ENCODE data around the gene PGAM5.

Gene PGAM5

DNA sequence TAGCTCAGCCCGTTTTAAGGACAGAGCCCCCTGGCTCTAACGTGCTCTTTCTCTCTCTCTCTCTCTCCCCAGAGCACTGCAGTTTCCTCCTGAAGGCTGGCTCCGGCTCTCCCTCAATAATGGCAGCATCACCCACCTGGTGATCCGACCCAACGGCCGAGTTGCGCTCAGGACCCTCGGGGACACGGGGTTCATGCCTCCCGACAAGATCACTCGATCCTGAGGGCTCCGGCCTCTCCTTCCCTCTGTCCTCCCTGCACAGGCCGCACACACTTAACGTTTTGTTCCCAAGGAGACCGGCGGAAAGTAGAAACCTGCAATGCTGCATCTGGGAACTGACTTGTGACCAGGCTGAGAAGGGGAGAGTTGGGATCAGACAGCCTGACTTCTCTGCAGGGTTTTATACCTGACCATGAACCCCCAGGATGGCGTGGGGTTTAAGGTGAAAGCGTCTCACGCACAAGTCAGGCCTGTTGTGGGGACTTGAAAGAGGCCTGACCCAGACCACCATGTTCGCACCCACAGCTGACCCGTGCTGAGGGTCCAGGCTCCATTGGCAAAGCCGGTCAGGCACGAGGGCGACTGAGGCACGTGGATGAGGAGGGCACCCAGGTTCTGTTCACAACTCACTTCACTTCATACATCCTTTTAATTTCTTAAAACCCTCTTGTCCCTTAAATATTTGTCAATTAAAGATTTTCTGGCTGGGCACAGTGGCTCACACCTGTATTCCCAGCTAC lies 10.1 kb downstream of the PGAM5 start:
- no peak for DNase-seq (ENCODE audit: low read depth)

DNA sequence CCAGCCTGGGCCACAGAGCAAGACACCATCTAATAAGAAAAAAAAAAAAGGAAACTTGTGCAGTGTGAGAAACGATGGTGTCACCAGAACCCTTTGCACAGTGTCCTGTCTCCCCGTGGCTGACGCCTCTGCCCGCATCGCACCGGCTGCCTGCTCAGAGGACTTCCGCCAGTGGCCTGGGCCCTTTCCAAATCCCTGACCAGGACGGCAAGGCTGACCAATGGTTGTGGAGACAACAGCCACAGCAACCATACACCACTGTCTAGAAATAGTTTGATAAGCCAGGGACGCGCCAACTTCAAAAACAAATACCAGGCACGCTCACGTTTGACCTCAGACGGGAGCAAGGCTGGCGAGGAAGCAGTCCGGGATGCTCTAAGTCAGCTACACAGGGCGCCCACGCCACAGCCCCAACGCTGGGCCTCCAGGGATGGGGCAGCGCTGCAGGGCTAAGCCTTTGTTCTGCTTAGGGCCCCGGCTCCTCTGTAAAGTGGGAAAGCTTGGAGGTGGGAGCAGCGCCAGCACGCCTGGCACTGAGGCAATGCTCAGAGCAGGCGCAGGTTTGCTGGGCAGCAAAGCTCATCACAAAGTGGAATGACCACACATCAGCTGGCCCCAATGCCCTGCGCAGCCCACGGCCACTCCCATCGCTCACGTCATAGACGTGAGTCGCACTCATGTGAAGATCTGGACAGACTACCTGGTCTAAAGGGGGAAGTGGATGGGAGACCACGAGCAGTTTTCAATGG lies 12.5 kb downstream of the PGAM5 start:
- DNase-seq (ENCODE audit: low read depth), result no peak

DNA sequence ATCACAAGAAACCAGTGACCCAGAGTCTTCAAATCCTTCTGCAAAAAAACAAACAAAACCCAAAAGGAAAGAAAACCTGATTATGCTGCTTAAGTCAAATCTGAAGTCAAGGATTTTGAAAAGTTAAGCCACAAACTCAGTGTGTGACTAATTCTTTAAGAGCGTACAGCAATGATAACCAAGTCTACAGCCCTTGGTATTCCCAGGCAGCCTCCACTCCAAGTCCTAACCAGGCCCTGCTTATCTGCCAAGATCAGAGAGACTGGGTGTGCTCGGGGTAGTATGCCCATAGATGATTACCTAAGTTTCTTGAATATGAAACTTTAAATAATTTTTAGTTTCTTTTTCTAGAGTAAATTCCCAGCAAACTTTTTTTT lies 13.1 kb downstream of the PGAM5 start:
- no peak for DNase-seq (ENCODE audit: low read depth)

GRCh38 chr12:132724506-132725241 lies 14.0 kb downstream of the PGAM5 start:
- DNase-seq (ENCODE audit: low read depth), result no peak

GRCh38 chr12:132726386-132726785 lies 15.7 kb downstream of the PGAM5 start:
- no peak for DNase-seq (ENCODE audit: low read depth)

DNA sequence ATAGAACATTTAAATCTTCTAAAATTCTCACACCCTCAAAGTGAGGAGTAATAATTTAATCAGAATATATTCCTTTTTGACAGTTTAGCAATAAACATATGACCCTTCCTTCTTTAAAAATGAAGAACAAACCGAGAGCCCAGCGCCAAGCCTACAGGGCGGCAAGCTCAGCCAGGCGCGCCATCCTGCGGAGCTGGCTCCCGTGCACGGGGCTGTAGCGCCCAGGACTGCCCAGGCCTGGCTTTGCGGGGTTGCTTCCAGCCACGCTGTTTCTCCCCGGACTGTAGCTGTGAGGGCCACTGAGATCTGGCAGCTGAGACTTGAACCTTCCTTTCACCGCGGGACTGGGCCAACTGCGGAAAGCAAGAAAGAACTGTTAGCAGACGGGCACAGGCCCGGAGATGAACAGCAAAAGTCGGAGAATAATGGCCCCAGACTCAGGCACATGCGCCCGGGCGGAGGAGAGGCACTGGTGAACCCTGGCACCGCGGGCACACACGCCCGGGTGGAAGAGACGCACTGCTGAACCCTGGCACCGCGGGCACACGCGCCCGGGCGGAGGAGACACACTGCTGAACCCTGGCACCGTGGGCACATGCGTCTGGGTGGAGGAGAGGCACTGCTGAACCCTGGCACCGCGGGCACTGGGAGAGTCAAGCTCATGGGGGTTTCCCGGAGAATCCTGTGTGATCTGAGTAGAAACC lies 16.6 kb downstream of the PGAM5 start:
- no peak for DNase-seq (ENCODE audit: low read depth)

- DNase-seq (ENCODE audit: low read depth), result no peak
These were observed 17.9 kb downstream of the PGAM5 start for GRCh38 chr12:132728502-132728901.

DNA sequence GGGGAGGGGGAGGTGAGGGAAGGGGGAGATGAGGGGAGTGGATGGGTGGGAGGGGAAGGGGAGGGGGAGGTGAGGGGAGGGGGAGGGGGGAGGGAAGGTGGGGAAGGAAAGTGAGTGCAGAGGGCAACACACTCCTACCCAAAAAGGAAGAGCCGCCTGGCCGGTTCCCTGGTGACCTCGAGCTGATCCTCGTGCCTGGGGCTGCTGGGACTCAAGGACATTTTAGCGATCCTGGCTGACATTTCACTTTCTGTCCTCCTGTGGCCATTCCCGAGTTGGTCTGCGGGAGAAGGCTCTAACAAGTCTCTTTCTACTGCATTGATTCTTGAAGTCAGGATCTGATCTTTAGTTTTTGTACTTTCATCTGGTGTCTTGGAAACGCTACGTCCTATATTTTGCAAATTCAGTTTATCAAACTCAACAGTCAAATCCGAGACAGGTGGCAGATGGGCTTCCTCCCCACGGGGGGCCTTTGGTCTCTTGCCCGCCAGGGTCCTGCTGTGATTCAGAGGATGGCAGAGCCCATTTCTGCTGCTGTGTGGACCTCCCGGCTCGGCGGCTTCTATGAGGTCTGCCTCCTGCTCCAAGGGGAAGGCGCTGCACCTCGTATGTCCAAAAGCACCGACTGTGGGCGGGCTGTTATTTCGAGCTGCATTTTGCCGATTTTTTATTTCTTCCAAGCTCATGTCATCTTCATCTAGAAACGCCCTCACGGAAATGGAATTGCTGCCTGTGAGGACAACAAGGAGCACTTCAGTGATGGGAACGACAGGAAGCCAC lies 19.1 kb downstream of the PGAM5 start:
- no peak for DNase-seq (ENCODE audit: low read depth)

DNA sequence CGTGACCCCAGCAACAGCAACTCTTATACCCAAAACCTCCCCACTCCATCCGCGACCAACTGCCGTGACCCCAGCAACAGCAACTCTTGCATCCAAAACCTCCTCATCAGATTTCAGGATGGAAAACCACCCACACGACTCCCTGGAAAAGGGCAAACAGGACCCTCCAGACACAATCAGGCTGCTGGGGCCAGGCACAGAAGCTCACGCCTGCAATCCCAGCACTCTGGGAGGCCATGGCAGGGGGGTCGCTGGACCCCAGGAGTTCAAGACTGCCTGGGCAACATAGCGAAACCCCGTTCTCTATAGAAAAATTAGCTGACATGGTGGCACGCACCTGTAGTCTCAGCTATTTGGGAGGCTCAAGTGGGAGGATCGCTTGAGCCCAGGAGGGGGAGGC lies 19.7 kb downstream of the PGAM5 start:
- DNase-seq (ENCODE audit: low read depth), result no peak

DNA sequence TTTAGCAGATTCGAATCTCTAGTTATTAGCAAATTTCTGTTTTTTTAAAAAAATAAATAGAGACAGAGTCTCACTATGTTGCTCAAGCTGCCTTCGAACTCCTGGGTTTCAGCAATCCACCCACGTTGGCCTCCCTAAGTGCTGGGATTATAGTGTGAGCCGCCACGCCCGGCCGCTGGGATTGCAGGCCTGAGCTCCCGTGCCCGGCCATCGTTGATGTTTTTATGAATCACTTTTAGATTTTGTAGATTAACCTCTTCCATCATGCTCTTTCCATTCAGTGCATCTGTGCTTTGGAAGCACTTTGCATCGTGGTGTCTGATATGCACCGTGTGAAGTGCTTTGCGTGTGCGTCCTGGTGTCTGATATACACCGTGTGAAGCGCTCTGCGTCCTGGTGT lies 20.9 kb downstream of the PGAM5 start:
- DNase-seq (ENCODE audit: low read depth), result no peak

- no peak for DNase-seq (ENCODE audit: low read depth)
These were observed 23.6 kb downstream of the PGAM5 start for GRCh38 chr12:132734206-132734605.

DNA sequence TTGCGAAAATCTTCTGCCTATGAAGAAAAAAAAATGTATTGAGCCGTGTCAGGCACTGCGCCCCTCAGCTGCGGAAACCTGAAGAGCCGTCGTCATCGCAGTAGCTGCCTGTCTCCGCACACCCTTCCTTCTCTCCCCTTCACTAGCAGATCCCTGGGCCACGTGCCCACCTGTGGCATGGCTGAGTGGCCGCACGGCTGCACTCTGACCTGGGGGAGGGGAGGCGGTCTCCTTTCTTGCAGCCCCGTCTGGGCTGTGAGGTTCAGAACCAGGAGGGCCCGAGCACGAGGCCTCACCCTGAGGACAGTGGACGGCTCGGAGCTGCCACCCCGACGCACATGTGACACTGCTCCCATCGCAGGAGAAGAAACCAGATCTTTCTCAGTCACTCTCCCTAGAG lies 24.9 kb downstream of the PGAM5 start:
- no peak for DNase-seq (ENCODE audit: low read depth)

DNA sequence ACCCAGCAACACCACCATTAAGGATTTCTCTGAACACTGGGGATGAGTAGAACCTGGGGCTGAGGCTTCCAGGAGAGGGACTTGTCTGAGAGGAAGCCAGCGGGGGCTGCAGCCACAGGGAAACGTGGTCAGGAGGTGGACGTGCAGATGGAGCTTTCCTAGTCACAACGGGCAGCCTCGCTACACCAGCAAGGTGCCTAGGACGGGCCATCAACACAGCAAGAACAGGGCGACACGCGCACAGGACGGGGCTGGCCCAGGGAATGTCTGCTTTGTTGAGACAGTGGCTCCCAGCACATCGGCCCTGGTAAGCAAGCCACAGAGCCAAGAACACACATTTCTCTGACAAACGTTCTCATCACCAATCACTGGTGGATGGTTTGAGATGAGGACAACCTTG lies 25.7 kb downstream of the PGAM5 start:
- no peak for DNase-seq (ENCODE audit: low read depth)

DNA sequence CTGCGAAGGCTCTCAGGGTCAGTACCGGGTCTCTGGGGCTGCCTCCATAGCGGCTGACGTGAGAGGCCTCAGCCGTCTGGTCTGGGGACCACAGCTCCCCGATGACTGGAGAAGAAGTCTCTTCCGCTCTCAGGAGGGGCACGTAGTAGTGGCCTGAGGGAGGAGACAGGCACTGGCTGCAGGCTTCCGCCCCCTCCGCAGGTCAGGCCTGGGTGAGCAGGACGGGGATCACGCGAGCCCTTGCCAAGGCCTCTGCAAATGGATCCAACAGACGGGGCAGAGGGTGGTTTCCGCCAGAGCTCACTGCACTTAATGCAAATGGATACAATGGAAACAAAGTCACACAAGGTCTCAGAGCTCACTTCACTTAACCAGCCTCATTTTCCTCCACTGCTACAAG lies 26.3 kb downstream of the PGAM5 start:
- DNase-seq (ENCODE audit: low read depth), result no peak

GRCh38 chr12:132739600-132740312 lies 29.1 kb downstream of the PGAM5 start:
- no peak for DNase-seq (ENCODE audit: low read depth)

GRCh38 chr12:132740313-132740646 lies 29.6 kb downstream of the PGAM5 start:
- DNase-seq (ENCODE audit: low read depth), result no peak

GRCh38 chr12:132740652-132741051 lies 30.0 kb downstream of the PGAM5 start:
- DNase-seq (ENCODE audit: low read depth), result no peak

DNA sequence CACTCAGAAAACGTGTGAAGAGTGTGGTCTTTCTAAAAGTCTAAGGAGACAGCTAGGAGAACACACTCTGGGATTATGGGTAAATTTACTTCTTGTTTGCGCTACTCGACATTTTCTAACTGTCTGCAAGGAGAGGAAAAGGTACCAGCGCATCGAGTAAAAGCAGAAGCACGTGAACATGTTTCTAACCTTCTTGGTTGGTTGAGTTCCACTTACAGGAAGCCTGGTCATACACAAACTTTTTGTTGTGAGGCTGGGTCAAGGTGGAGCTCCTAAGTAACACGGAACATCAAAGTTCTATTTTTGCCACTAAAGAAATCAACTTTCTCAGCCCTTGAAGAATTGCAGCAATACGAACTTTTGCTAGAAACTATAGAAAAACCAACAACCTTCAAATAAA lies 31.0 kb downstream of the PGAM5 start:
- no peak for DNase-seq (ENCODE audit: low read depth)

DNA sequence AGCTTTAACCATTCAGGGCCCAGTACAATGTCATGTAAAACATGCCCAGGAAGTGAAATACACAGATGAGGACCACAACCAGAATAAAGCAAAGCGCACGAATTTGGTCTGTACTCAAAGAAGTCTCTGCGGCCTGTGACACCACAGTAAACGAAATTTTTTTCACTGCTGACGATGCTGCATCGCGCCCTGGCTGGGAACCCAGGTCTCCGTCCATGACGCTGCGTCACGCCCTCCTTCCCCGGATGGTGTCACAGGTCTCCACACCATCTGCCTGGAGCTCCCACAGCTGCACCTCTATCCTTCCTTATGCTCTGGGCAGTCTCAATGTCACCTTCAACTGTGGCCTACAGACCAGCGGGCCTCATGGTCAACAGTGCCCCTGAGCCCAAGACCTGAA lies 33.2 kb downstream of the PGAM5 start:
- no peak for DNase-seq (ENCODE audit: low read depth)

DNA sequence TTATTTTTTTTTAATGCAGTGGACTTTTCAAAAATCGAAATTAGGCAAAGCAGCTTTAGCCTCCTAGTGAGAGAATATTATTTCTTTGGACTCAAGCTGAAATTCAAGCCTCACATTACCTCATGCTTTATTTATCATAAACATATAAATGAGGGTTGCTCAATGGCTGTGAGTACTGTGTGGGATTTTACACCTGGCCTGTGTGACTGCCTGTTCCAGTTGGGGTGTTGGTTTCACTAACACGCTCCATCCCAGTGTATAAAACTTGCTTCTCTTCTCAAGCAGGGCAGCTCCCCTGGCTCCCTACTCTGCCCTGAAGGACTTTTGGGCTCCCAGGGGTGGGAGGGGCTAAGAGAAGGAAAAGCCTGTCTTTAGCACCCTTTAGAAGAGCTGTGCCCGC lies 36.0 kb downstream of the PGAM5 start:
- DNase-seq (ENCODE audit: low read depth), result no peak

GRCh38 chr12:132747395-132747794 lies 36.8 kb downstream of the PGAM5 start:
- no peak for DNase-seq (ENCODE audit: low read depth)

All from stimulated activated CD8-positive, alpha-beta memory T cell treated with anti-CD3 and anti-CD28 coated beads, Interleukin-15, amount 100 ng/mL, for 24 hours (primary cell).